Nephron (organoid): ENCODE measurements around the gene DPP6.
"Not testable (repeated sequence)": the region's sequence is repeated elsewhere in the genome, so short reads cannot be mapped to it uniquely, and the experiment has no call there.

Source experiments
- H3K27ac Mint-ChIP-seq, 3 experiments: 2 replicates each; pipeline ENCODE4 v1.8.0; 2020; ENCODE audit warnings: mixed read lengths in 3 of 3, mild to moderate bottlenecking in 2 of 3, moderate library complexity in 1 of 3
- H3K27me3 Mint-ChIP-seq: 2 replicates; pipeline ENCODE4 v1.8.0; 2021; ENCODE audit warnings: low read depth, mild to moderate bottlenecking, moderate library complexity, mixed read lengths
- H3K36me3 Mint-ChIP-seq: 2 replicates; pipeline ENCODE4 v1.8.0; 2020; ENCODE audit warnings: low read depth, mixed read lengths
- H3K4me1 Mint-ChIP-seq: 2 replicates; pipeline ENCODE4 v1.8.0; 2020; ENCODE audit warnings: mixed read lengths
- H3K4me3 Mint-ChIP-seq, 3 experiments: 2 replicates each; pipeline ENCODE4 v1.8.0; 2020; ENCODE audit warnings: mild to moderate bottlenecking in 3 of 3, mixed read lengths in 3 of 3, moderate library complexity in 2 of 3
- H3K9me3 Mint-ChIP-seq: 2 replicates; pipeline ENCODE4 v1.8.0; 2020; ENCODE audit warnings: mixed read lengths
- TF ChIP-seq, protein P1 (sequence below), 3 experiments: fragments of 200-600 bp; sonication (generic); IDR thresholded peaks; one replicate each; pipeline ENCODE4 v1.5.0; 2021; ENCODE audit warnings: antibody characterized with exemption in 3 of 3; ENCODE audit not compliant: unreplicated experiment in 3 of 3

Gene DPP6

DNA sequence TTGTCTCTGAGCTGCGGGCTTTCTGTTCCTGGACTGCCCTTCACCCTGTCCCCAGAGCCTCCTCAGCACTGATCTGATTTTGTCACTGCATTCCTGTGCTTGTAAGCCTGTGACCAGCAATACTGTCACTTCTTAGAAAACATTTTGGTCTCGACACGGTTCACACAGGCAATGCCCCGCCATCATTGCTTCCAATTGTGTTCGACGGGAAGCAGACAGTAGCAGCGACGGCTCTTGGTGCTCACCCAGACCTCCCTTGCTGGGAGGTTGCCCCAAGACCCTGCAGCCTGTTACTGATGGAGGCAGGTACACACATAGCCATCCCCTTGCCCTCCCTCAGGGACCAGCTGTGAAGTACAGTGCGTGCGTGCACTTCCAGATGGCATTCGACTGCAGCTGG is 99.1 kb downstream of the DPP6 start:
- not testable (repeated sequence) for H3K27me3 Mint-ChIP-seq, H3K27ac Mint-ChIP-seq, H3K4me1 Mint-ChIP-seq, H3K9me3 Mint-ChIP-seq, H3K4me3 Mint-ChIP-seq, H3K36me3 Mint-ChIP-seq

DNA sequence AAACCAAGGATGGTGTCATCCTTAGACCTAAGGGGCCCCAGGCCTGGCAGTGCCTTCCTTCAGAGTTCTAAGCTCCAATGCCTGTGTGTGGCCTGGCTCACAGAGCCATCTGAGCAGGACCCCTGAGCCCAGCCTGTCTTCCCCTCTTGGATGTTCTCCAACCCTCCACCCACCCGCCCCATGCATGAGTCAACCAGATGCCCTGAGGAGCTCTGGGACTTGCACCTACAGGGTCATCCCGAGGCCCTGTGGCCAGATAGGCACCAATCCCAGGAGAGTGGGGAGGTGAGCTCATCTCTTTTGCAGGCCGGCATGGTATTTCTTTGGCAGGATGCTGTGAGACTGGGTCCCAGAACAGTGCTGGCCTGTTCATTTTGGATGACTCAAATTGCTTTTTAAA is 103.7 kb downstream of the DPP6 start:
- H3K9me3 Mint-ChIP-seq, H3K27me3 Mint-ChIP-seq, H3K4me3 Mint-ChIP-seq, H3K36me3 Mint-ChIP-seq, H3K27ac Mint-ChIP-seq, H3K4me1 Mint-ChIP-seq: not testable (repeated sequence)

DNA sequence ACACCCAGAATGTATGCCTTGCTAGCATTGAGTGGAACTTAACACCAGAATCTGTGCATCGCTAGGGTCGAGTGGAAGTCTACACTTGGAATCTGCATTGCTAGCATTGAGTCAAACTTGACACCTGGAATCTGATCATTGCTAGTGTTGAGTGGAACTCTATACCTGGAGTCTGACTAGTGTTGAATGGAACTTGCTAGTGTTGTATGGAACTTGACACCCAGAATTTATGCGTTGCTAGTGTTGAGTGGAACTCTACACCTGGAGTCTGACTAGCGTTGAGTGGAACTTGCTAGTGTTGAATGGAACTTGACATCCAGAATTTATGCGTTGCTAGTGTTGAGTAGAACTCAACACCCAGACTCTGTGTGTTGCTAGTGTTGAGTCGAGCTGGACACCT is 110.7 kb downstream of the DPP6 start:
- not testable (repeated sequence) for H3K27me3 Mint-ChIP-seq, H3K4me1 Mint-ChIP-seq, H3K36me3 Mint-ChIP-seq, H3K27ac Mint-ChIP-seq, H3K9me3 Mint-ChIP-seq, H3K4me3 Mint-ChIP-seq

DNA sequence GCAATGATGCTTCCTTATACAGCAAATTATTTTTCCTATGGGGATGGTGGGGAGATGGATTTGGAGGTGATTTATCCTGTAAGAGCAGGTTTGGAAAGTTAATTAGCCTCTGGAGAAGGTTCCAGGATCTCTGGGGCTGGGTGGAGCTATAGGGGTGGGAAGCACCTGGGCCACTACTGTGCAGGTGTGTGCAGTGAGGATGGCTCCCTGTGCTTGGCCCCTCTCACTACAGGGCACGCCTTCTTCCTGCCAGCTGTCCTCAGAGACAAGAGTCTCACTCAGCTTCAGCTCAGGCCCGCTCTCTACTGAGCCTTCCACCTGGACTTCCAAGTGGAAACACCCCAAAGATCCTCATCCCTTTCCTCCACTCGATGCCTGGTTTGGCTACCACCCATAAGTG is 111.4 kb downstream of the DPP6 start:
- H3K27me3 Mint-ChIP-seq, H3K4me1 Mint-ChIP-seq, H3K27ac Mint-ChIP-seq, H3K9me3 Mint-ChIP-seq, H3K36me3 Mint-ChIP-seq, H3K4me3 Mint-ChIP-seq: not testable (repeated sequence)

DNA sequence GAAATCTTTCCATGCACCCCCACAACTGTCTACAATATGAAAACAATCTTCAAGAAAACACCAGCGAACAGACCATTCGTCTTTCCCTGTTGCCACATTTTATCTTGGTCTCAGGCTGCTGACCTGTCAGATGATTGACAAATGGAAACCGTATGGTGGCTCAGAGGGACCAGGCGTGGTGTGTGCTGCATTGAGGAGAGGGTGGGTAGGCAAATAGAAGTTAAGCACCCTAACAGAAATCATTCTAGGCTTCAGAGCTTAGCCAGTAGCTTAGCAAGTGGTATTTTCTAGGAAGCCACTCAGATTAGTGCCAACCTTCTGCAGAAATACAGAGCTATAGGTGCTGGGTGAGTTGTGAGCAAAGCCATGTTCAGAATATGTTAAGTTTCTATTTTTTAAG is 114.9 kb downstream of the DPP6 start:
- Mint-ChIP-seq H3K4me1 (no peaks in the 10 kb centered on the region), H3K27me3 (no peaks in the 10 kb centered on the region), H3K36me3 (no peaks in the 10 kb centered on the region), H3K9me3 (no peaks in the 10 kb centered on the region), H3K27ac (no peak overlapping the region), H3K4me3 (no peak overlapping the region)
- TF ChIP-seq, protein P1, sequence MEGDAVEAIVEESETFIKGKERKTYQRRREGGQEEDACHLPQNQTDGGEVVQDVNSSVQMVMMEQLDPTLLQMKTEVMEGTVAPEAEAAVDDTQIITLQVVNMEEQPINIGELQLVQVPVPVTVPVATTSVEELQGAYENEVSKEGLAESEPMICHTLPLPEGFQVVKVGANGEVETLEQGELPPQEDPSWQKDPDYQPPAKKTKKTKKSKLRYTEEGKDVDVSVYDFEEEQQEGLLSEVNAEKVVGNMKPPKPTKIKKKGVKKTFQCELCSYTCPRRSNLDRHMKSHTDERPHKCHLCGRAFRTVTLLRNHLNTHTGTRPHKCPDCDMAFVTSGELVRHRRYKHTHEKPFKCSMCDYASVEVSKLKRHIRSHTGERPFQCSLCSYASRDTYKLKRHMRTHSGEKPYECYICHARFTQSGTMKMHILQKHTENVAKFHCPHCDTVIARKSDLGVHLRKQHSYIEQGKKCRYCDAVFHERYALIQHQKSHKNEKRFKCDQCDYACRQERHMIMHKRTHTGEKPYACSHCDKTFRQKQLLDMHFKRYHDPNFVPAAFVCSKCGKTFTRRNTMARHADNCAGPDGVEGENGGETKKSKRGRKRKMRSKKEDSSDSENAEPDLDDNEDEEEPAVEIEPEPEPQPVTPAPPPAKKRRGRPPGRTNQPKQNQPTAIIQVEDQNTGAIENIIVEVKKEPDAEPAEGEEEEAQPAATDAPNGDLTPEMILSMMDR (IDR thresholded peaks at IDR 0.05; ENCODE audit: unreplicated experiment in 3 of 3): no peak

DNA sequence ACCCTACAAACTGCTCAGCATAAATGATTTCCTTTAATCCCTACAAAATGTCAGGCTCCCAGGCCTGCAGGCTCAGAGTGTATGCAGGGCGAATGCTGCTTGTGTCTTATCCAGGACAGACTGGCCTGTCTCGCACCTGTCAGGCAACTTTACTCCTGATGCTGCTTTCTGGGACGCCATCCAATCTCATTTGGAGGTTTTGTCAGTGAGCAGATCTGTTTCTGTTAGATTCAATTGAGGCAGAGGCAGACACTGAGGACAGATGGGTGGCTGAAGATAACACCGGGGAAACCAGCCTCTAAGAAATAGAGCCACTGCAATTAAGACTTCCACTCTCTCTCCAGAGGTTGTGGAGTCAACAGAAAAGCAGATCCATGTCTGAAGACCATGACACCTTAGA is 115.6 kb downstream of the DPP6 start:
- Mint-ChIP-seq H3K9me3 (no peaks in the 10 kb centered on the region), H3K27ac (no peak overlapping the region), H3K4me3 (no peak overlapping the region), H3K27me3 (peaks cover 3% of the 10 kb centered on the region), H3K4me1 (no peaks in the 10 kb centered on the region), H3K36me3 (no peaks in the 10 kb centered on the region)
- TF ChIP-seq, protein P1 (IDR thresholded peaks at IDR 0.05; ENCODE audit: unreplicated experiment in 3 of 3): no peak

DNA sequence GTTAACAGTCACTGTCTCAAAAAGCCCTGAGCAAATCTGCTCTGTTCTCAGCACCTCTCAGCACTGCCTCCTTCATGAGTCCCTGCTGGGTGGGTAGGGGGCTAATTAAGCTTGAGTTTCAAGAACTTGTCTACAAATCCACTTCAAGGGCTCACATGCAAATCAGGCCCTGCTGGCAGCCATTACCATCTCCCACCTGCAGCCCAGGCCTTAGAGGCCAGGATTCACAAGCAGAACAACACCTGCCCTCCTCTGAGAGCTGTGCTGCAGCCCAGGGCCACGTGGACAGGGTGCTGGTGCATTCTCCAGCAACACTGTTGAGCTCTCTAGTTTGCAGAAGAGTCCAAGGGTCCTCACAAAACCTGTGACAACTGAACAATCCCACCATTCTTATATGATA is 119.2 kb downstream of the DPP6 start:
- H3K4me3 Mint-ChIP-seq: no peak overlapping the region

DNA sequence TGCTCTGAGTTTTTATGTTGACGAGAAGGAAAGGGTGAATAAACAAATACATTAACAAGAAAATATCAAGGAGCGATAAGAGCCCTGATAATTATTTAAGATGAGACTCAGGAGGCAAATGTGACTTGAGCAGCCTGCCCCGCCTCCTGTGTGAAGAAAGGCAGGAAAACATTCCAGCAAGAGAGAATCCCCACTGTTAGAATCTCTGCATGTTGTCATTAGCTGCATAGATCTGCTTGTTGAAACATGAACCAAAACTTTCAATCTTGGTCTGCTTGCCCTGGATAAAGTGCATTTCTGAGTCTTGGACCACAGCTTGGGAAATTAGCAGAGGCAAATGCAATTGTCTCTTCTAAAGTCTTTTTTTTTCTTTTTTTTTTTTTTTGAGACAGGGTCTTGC is 120.0 kb downstream of the DPP6 start:
- Mint-ChIP-seq H3K4me1 (no peaks in the 10 kb centered on the region), H3K36me3 (no peaks in the 10 kb centered on the region), H3K4me3 (no peak overlapping the region), H3K9me3 (no peaks in the 10 kb centered on the region), H3K27ac (no peak overlapping the region), H3K27me3 (peaks cover 3% of the 10 kb centered on the region)
- TF ChIP-seq, protein P1 (IDR thresholded peaks at IDR 0.05; ENCODE audit: unreplicated experiment in 3 of 3): no peak

More for the DNA sequence above, 119.2 kb downstream of the DPP6 start:
- H3K36me3 Mint-ChIP-seq: no peaks in the 10 kb centered on the region
- H3K9me3 Mint-ChIP-seq: no peaks in the 10 kb centered on the region
- H3K27me3 Mint-ChIP-seq: peaks cover 3% of the 10 kb centered on the region
- TF ChIP-seq, protein P1 (IDR thresholded peaks at IDR 0.05; ENCODE audit: unreplicated experiment in 3 of 3): no peak
- no peak overlapping the region for H3K27ac Mint-ChIP-seq
- H3K4me1 Mint-ChIP-seq: no peaks in the 10 kb centered on the region
